GM18868 (cell line): ENCODE measurements around the gene RWDD4.
"Not testable (repeated sequence)": the region's sequence is repeated elsewhere in the genome, so short reads cannot be mapped to it uniquely, and the experiment has no call there.

Experiments
- ATAC-seq: cut with Tn5 transposase; IDR thresholded peaks from one replicate; pipeline ENCODE4 v1.9.1; 2021; ENCODE audit warnings: mild to moderate bottlenecking, moderate library complexity; ENCODE audit not compliant: unreplicated experiment

RWDD4 gene

DNA sequence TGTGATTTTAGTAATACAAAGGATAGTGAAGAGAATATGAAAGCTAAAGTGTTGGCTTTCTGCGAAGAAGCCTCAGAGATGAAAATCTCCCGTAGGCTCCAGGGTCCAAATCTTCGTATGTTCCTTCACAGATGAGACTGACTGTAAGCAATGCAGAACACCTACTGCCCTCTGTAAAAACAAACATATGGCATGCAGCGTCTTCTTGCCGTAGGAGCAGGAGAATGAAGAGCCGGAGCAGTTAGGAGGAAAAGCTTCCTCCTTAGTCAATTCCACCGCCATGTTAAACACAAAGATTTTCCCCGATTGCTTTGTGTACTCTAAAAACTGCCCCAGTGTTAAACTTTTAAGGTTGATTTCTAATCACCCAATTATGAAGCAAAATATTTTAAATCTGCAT lies 22.5 kb downstream of the RWDD4 start:
- no peak for ATAC-seq

DNA sequence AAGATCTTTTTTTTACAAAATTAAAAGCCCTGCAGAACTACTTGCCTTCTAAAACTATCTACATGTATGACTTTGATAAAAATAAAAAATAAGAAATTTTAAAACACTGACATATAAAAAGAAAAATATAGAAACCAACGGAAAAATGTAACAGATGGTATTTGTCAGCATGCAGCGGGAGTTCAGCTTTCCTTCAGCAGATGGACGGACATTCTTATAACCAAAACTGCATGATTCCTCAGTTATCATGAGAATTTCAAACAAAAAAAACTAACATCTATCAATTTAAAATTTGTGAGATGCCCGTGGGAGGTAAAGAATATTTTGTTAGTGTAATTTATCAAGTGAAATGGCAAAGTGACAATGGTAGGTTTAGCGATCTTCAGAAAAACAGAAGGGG lies 23.2 kb downstream of the RWDD4 start:
- no peak for ATAC-seq

GRCh38 chr4:183635321-183635720 lies 23.7 kb downstream of the RWDD4 start:
- ATAC-seq, result no peak

- no peak for ATAC-seq
These were observed 25.2 kb downstream of the RWDD4 start for GRCh38 chr4:183633476-183634400.

DNA sequence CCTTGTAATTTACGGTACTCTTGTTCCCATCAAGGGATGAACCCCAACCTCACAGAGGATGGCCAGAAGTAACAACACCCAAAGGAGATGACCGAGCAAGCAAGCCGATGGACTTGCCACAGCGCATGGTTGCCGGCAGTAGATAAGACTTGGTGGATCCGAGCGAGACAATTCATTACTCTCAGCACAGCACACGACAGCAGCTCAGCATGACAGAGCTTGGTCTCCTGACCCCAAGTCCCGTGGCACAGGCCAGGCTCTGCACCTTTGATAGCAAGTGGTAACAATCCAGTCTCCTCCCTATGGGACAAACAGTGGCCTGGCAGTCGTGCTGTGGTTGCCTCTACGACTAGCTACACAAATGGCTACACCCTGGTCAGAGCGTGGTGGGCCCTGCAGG lies 26.3 kb downstream of the RWDD4 start:
- no peak for ATAC-seq

- ATAC-seq, result no peak
These were observed 27.3 kb downstream of the RWDD4 start for GRCh38 chr4:183631577-183632198.

- ATAC-seq, result no peak
These were observed 30.9 kb downstream of the RWDD4 start for GRCh38 chr4:183627979-183628588.

- not testable (repeated sequence) for ATAC-seq
These were observed 31.7 kb downstream of the RWDD4 start for GRCh38 chr4:183627286-183627685.

GRCh38 chr4:183626168-183626567 lies 32.8 kb downstream of the RWDD4 start:
- ATAC-seq, result no peak

DNA sequence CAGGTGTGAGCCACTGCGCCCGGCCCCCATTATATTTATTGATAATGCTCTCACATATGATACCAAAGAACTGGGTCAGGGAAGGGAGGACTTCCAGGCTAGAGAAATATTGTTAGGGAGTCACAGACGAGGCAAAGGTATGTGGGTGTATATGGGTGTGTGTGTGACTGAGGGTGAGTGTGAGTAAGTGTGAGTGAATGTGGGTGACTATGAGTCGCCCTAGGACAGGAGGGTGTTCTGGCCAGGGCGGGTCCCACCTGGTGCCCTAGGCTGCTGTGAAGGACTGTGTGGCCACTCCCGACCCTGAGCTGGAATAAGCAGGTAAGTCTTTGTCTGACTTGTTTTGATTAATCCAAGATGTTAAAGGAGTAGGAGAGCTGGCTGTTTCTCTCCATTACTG lies 34.4 kb downstream of the RWDD4 start:
- ATAC-seq, result no peak

DNA sequence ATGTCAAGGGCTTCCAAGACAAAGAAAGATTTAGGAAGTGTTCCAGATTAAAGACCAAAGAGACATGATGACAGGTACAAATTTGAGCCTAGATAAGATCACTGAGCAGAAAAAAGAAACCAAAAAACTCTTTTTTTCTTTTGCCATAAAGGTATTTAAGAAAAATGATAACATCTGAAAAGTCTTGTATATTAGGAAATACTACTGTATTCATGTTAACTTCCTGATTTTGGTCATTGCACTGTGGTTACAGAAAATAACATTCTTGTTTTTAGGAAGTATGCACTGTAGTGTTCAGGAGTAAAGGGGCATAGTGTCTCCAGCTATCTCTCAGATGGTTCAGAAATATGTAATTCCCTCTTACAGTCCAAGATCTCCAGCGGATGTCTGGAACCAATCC lies 37.1 kb downstream of the RWDD4 start:
- ATAC-seq, result no peak

- no peak for ATAC-seq
These were observed 38.6 kb downstream of the RWDD4 start for GRCh38 chr4:183620421-183620820.

GRCh38 chr4:183618681-183619080 lies 40.3 kb downstream of the RWDD4 start:
- ATAC-seq, result no peak

- no peak for ATAC-seq
These were observed 41.9 kb downstream of the RWDD4 start for GRCh38 chr4:183617075-183617474.

DNA sequence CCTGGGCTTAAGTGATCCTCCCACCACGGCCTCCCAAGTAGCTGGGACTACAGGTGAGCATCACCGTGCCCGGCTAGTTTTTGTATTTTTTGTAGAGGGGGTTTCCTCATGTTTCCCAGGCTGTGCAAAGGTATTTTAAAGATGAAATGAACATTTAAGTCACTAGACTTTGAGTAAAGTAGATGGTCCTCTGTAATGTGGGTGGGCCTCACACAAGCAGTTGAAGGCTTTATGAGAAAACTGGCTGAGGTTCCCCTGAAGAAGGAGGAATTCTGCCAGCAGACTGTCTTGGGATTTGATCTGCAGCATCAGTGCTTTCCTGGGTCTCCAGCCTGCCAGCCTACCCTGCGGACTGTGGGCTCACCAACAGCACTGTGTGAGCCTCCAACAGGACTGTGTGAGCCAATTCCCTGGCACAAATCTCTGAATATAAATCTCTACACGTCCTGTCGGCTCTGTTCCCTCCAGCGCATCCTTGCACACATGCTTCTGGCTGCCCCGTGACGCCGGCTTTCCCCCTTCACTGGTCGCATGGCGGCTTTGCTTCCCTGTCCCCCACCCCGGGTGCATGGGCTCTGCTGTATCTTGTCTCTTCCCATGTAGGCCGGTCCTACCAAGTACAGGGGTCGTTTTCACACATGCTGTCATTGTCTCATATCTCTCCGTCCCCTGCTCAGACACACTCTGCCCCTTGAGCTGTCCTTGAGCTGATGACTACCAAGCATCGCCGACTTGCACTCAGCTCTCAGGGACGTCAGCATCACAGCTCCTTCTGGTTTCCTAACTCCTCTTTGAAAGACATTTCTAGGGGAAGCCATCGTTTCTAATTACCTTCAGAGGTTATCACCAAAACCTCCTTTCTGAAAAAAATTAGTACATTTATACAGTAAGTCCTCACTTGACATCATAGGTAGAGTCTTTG lies 46.4 kb downstream of the RWDD4 start:
- no peak for ATAC-seq

DNA sequence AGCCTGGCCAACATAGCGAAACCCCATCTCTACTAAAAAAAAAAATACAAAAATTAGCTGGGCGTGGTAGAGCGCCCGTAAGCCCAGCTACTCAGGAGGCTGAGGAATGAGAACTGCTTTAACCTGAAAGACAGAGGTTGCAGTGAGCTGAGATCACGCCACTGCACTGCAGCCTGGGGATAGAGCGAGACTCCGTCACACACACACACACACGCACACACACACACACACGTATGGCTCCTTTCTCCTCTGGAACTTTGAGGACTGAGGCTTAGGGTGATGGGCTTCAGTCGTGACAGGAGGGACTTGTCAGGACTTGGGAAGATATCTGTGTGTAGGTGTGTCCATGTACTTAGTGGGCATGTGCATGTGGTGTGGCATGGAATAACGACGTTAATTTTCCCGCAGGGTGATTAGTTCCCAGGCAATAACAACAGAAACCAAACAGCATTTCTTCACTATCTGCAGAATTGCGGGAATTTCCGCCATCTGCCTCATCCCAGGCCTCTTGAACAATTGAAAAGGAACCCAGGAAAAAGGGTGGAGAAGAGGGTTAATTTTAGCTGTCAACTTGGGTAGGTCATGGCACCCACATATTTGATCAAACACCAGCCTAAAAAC lies 47.7 kb downstream of the RWDD4 start:
- ATAC-seq, result no peak

DNA sequence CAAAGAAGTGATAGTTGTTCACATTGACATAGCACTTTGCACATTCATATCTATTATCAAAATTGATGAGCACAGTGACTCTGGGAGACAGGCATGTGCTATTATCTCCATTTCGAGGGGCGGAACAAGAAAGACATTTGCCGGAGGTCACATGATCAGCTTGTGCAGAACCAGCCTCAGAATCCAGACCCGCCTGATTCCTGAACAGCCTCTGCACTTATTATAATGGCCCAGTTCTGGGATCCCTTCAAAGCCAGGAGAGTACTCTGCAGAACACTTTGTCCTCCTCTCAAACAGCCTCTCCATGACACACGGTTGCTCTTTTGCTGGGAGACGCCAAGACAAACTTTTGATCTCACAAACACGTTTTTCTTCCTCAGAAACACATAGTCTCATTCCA lies 48.4 kb downstream of the RWDD4 start:
- ATAC-seq, result no peak

DNA sequence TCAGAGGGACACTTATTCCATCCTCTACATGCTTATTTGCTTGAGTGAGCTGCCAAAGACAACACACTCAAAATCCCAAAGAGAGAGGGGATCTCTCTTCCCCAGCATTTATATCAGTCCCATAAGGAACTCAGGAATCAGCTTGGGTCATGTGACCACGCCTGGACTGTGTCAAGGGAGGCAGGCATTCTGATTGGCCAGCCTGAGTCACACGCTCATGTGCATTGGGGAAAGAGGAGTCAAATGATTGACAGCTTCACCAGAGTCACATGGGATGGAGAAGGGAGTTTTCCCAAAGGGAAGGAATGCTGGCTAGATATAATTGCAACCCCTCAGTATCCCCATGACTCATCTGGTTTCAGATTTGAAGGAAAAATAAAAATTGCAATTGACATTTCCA lies 49.0 kb downstream of the RWDD4 start:
- ATAC-seq, result no peak

DNA sequence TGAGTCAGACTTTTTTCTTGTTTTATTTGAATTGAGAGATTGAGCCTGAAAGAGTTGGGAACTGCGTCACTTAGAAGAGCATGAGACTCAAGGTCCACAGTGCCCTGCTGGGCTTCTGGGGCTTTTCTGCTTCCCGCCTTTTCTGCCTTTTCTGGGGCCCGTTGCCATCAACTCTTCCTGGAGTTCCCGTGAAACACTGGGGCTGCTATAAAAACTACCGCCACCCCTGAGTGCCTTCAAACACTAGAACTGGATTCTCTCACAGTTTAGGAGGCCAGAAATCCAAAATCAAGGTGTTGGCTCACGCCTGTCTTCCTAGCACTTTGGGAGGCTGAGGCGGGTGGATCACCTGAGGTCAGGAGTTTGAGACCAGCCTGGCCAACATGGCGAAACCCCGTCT lies 49.8 kb downstream of the RWDD4 start:
- ATAC-seq, result no peak

GRCh38 chr4:183607894-183608293 lies 51.1 kb downstream of the RWDD4 start:
- ATAC-seq, result no peak
